Brain microvascular endothelial cell (primary cell): Measurements from ENCODE around the gene HEG1.
"Not testable (repeated sequence)": the region's sequence is repeated elsewhere in the genome, so short reads cannot be mapped to it uniquely, and the experiment has no call there.

Source experiments
- DNase-seq: peaks from one replicate; pipeline ENCODE4 v3.0.0-alpha.2; 2020
- H3K27ac ChIP-seq: fragments of 250-450 bp; sonication (Bioruptor Pico); 2 replicates; pipeline ENCODE4 v1.5.1; 2020; ENCODE audit warnings: mild to moderate bottlenecking, moderate library complexity
- H3K27me3 ChIP-seq: fragments of 250-450 bp; sonication (Bioruptor Pico); replicated peaks from 2 replicates; pipeline ENCODE4 v1.5.1; 2020; ENCODE audit warnings: mild to moderate bottlenecking
- H3K36me3 ChIP-seq: fragments of 250-450 bp; sonication (Bioruptor Pico); replicated peaks from 2 replicates; pipeline ENCODE4 v1.5.1; 2020; ENCODE audit warnings: mild to moderate bottlenecking
- H3K4me3 ChIP-seq: 2 replicates; pipeline ENCODE4 v1.5.1; 2011; ENCODE audit warnings: low read depth, mild to moderate bottlenecking, control low read depth, low read length, moderate library complexity
- in situ Hi-C: cut with HindIII; loops from 2 replicates; pipeline ENCODE4 v1.10.0; 2017; ENCODE audit warnings: low sequenced_read_pairs, low pct_ligation_motif_present
- TF ChIP-seq, protein P1 (sequence below): IDR thresholded peaks from 2 replicates; pipeline ENCODE4 v1.5.1; 2011; ENCODE audit warnings: low read depth, mild to moderate bottlenecking, moderate library complexity, low read length, control low read depth, inconsistent platforms; ENCODE audit errors: missing control alignments

Gene HEG1

DNA sequence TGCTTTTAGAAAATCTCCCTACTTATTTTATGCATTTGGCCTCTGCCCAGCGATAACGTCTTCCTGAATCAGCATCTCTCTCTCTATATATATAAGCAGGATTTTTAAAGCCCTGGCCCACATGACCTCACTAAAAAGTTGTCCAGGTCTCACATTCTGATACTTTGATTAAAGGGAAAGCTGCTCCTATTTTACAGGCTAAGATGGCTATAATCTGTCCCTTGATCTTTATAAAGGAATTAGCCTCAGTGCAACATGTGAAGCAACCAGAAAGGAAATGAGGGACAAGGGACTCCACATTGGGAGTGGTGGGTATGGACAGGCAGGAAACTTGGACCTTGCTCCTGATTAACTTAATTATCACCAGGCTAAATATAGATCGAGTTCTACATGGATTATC, 95.7 kb downstream of the HEG1 start:
- Histone ChIP-seq H3K36me3 (no peaks in the 10 kb centered on the region), H3K4me3 (no peak overlapping the region), H3K27me3 (no peaks in the 10 kb centered on the region), H3K27ac (no peak overlapping the region)
- in situ Hi-C loops: no loop called here
- TF ChIP-seq, protein P1, sequence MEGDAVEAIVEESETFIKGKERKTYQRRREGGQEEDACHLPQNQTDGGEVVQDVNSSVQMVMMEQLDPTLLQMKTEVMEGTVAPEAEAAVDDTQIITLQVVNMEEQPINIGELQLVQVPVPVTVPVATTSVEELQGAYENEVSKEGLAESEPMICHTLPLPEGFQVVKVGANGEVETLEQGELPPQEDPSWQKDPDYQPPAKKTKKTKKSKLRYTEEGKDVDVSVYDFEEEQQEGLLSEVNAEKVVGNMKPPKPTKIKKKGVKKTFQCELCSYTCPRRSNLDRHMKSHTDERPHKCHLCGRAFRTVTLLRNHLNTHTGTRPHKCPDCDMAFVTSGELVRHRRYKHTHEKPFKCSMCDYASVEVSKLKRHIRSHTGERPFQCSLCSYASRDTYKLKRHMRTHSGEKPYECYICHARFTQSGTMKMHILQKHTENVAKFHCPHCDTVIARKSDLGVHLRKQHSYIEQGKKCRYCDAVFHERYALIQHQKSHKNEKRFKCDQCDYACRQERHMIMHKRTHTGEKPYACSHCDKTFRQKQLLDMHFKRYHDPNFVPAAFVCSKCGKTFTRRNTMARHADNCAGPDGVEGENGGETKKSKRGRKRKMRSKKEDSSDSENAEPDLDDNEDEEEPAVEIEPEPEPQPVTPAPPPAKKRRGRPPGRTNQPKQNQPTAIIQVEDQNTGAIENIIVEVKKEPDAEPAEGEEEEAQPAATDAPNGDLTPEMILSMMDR: no peak
- DNase-seq: no peak

DNA sequence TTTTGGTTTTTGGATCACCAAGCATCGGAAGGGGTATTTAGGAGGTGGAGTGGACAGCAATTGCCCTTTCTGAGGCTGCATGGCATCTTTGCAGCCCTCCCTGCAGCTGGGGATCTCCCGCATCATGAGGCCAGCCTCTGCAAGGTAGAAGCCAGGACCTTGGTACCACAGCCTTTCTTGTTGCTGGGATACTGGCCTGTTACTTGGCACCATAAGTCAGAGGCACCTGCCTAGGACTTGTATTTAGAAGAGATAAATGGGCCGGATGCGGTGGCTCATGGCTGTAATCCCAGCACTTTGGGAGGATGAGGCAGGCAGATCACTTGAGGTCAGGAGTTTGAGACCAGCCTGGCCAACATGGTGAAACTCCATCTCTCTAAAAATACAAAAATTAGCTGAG, 97.8 kb downstream of the HEG1 start:
- DNase-seq, H3K4me3 ChIP-seq, in situ Hi-C loops, H3K36me3 ChIP-seq, H3K27me3 ChIP-seq, H3K27ac ChIP-seq: not testable (repeated sequence)

DNA sequence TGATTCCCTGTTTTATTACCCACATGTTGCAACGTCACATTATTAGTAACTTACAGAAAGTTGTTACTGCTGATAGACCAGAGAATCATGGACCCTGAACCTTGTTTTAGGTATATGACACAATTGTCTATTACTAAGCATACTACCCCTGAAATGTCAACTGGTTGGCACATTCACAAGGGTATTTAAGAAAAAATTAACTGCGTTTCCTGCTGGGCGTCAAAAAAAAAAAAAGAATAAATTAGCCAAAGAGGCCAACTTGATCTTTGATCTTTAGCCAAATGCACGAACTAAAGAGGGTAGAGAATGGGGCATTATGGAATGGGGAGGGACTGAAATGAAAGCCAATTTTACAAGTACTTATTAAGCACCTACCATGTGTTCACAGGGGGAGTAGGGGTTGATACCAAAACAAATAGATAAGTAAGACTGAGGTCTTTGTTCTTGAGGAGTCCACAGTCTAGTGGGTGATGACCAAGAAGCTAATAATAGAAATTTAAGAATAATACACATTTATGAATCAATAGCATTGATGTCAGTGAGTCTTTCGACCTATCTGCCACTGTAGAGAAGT, 103.4 kb downstream of the HEG1 start:
- DNase-seq: no peak
- TF ChIP-seq, protein P1: no peak
- Histone ChIP-seq H3K4me3 (no peak overlapping the region), H3K36me3 (no peaks in the 10 kb centered on the region), H3K27ac (no peak overlapping the region), H3K27me3 (no peaks in the 10 kb centered on the region)
- in situ Hi-C loops: no loop called here

DNA sequence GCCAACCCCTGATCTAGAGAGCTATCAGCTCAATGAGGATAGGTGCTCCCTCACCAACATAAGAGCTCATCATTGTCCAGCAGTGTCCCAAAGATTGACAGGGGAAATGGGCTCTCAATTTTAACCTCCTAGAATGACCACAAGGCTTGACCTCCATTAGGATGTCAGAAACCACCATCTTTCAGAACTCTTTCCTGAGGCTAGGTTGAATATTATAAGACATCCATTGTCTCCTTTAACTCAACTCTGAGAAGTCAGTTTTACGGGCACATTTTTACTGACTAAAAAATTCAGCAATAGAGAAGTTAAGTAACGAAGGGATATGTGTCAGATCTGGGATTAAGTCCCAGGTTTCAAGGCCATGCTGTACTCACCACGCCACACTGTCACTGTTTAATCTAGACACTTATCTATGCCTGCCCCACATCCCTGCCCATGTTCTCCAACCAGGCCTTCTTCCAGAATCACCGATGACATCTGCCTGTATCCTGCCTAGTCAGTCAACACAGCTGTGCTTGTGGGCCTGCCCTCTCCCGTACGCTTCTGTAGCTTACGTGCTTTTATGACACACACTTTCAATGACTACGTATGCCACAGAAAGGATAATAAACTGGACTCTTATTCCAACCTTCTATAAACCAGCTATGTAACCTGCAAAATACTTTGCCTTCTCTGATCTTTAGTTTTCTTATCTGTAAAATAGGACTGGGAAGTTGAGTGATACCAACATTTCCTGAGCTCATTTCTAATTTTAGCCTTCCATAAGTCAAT, 104.1 kb downstream of the HEG1 start:
- peak; percentile 47 for DNase-seq
- Histone ChIP-seq H3K4me3 (no peak overlapping the region), H3K27me3 (no peaks in the 10 kb centered on the region), H3K36me3 (no peaks in the 10 kb centered on the region), H3K27ac (peak overlapping the region; percentile 8)
- TF ChIP-seq, protein P1: no peak
- in situ Hi-C loops: no loop called here

DNA sequence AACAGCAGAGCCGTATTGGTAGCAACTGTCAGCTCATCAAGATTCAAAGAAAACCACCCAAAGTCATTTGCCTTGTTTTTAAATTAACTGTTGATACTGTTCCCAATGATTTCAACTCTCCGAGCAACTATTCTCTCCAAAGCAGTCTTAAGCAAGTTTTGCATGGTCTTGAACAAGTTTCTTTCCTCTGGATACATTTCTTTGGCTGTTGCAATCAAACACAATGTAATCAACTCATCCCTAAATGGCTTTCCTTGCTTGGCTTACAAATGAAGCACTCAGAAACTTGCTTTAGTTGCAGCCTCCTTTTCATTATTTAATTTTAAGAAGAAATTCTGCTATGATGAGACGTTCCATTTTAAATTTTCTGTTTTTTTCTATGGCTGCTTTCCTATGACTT, 105.8 kb downstream of the HEG1 start:
- in situ Hi-C loops: no loop called here
- TF ChIP-seq, protein P1: no peak
- Histone ChIP-seq H3K4me3 (no peak overlapping the region), H3K27me3 (no peaks in the 10 kb centered on the region), H3K36me3 (no peaks in the 10 kb centered on the region), H3K27ac (no peak overlapping the region)
- no peak for DNase-seq

DNA sequence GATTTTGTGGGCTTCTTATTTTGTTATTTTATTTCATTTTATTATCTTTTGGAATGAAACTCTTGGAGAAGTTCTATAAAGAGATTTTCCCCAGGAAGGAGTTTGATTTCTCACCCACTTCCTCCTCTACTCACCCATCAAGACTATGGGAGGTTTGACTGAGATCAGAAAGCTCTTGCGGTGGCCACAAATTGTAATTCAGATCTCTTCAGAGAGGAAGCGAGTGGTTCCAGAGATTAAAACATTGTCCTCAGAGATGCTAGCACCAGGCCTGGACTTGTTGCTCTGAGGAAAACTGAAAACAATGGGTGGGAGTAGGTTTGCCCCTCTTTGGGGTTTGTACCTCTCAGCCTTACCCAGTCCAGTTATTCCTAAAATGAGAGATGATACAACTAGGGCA, 113.2 kb downstream of the HEG1 start:
- in situ Hi-C loops: no loop called here

More for the DNA sequence above, 113.2 kb downstream of the HEG1 start:
- no peaks in the 10 kb centered on the region for H3K27me3 ChIP-seq
- DNase-seq: no peak
- no peak overlapping the region for H3K27ac ChIP-seq
- no peaks in the 10 kb centered on the region for H3K36me3 ChIP-seq
- TF ChIP-seq, protein P1: no peak
- no peak overlapping the region for H3K4me3 ChIP-seq
